PC-9 (cell line): ENCODE measurements around the gene KLHDC4. TPM values are rescaled to one million over a fixed set of nuclear protein-coding genes. Genes with fewer than 3 reads are reported as not detected.
"Not testable (repeated sequence)": the region's sequence is repeated elsewhere in the genome, so short reads cannot be mapped to it uniquely, and the experiment has no call there.

ENCODE experiments used
- Bru-seq: library from RNA; stranded (reverse); fragments of 400-500 nt; gene quantifications from one replicate; lab custom pipeline; 2021; lab: Mats Ljungman, UMichigan
- BruChase-seq, 2 experiments: library from RNA; stranded (reverse); fragments of 400-500 nt; gene quantifications; one replicate each; lab custom pipeline; 2021; lab: Mats Ljungman, UMichigan
- BruUV-seq: library from RNA; stranded (reverse); fragments of 400-500 nt; replicated peaks from 2 replicates; lab custom pipeline; 2021; lab: Mats Ljungman, UMichigan
- CTCF ChIA-PET: fragments of 300-600 bp; sonication (Branson Sonifier 250); formaldehyde crosslinking; loops from one replicate; lab custom pipeline; 2022; ENCODE audit warnings: antibody characterized with exemption; lab: Charles Lee
- POLR2A ChIA-PET: fragments of 300-600 bp; sonication (Branson Sonifier 250); formaldehyde crosslinking; loops from one replicate; lab custom pipeline; 2022; ENCODE audit warnings: antibody characterized with exemption; ENCODE audit not compliant: unreplicated experiment; lab: Charles Lee
- DNase-seq, 2 experiments: peaks; one replicate each; pipeline versions ENCODE4 v3.0.0 to v3.0.0-alpha.2; 2015 to 2022; ENCODE audit warnings: mixed read lengths in 1 of 2
- H2AFZ ChIP-seq: fragments of 200-600 bp; sonication (generic); 2 replicates; pipeline ENCODE4 v1.8.1; 2017; ENCODE audit warnings: antibody characterized with exemption
- H3F3A ChIP-seq: fragments of 200-600 bp; sonication (generic); 2 replicates; pipeline ENCODE4 v1.8.1; 2017; ENCODE audit warnings: antibody characterized with exemption, mild to moderate bottlenecking, low read depth; ENCODE audit not compliant: insufficient read depth
- H3K27ac ChIP-seq: fragments of 200-600 bp; sonication (generic); 2 replicates; pipeline ENCODE4 v1.6.1; 2016; ENCODE audit warnings: mixed run types
- H3K27me3 ChIP-seq: fragments of 200-600 bp; sonication (generic); 2 replicates; pipeline ENCODE4 v1.6.1; 2016; ENCODE audit warnings: low read depth, mixed run types; ENCODE audit not compliant: insufficient read depth
- H3K36me3 ChIP-seq: fragments of 200-600 bp; sonication (generic); 2 replicates; pipeline ENCODE4 v1.6.1; 2016; ENCODE audit warnings: low read depth, mixed run types
- H3K4me1 ChIP-seq: fragments of 200-600 bp; sonication (generic); replicated peaks from 2 replicates; pipeline ENCODE4 v1.6.1; 2016; ENCODE audit warnings: mixed run types; ENCODE audit not compliant: insufficient read depth
- H3K4me2 ChIP-seq: fragments of 200-600 bp; sonication (generic); 2 replicates; pipeline ENCODE4 v1.6.1; 2017; ENCODE audit warnings: mixed run types
- H3K4me3 ChIP-seq: fragments of 200-600 bp; sonication (generic); 2 replicates; pipeline ENCODE4 v1.6.1; 2016; ENCODE audit warnings: mixed run types
- H3K79me2 ChIP-seq: fragments of 200-600 bp; sonication (generic); 2 replicates; pipeline ENCODE4 v1.6.1; 2017; ENCODE audit warnings: low read depth, mixed run types
- H3K9me2 ChIP-seq: fragments of 200-600 bp; sonication (generic); 2 replicates; pipeline ENCODE4 v1.8.1; 2017; ENCODE audit warnings: mild to moderate bottlenecking; ENCODE audit not compliant: insufficient read depth
- H3K9me3 ChIP-seq: fragments of 200-600 bp; sonication (generic); 2 replicates; pipeline ENCODE4 v1.8.1; 2016; ENCODE audit warnings: low read depth; ENCODE audit not compliant: insufficient read depth
- H4K20me1 ChIP-seq: fragments of 200-600 bp; sonication (generic); 2 replicates; pipeline ENCODE4 v1.8.1; 2017; ENCODE audit not compliant: insufficient read depth
- EZH2 ChIP-seq: fragments of 200-600 bp; sonication (generic); IDR thresholded peaks from 2 replicates; pipeline ENCODE4 v1.8.0; 2017; ENCODE audit warnings: antibody characterized with exemption, low read depth
- intact Hi-C: fragments of 100-400 bp; cut with micrococcal nuclease; formaldehyde crosslinking; loops from one replicate; pipeline ENCODE4 v1.10.0; 2022; ENCODE audit not compliant: unreplicated experiment
- long read RNA-seq: library from polyadenylated mRNA; stranded (forward); transcript quantifications from one replicate; pipeline ENCODE4 v2.0.0, GENCODE V29; 2022
- total RNA-seq: library from RNA; stranded (reverse); gene quantifications from 2 replicates; pipeline ENCODE4 v1.2.3, GENCODE V29; 2021
- TF ChIP-seq, protein P1 (sequence below): fragments of 200-600 bp; sonication (generic); conservative IDR thresholded peaks from 2 replicates; pipeline ENCODE4 v1.6.1; 2017; ENCODE audit warnings: mixed run types, antibody characterized with exemption, mild to moderate bottlenecking, moderate library complexity

The KLHDC4 gene
- total RNA-seq (66.5 and 74.2 TPM in 2 replicates), Bru-seq, nascent RNA (percentile 70 among the genes with signal in this experiment), BruChase-seq, experiment 1, labeled RNA remaining after a 2-hour chase (percentile 80 among the genes with signal in this experiment), BruChase-seq, experiment 2, labeled RNA remaining after a 6-hour chase (percentile 80 among the genes with signal in this experiment)
- long read RNA-seq, full-length matches to known transcripts, result 6 of 8 reads
- long read RNA-seq, partial matches to known transcripts, result 0 of 8 reads
- long read RNA-seq, other reads (novel, unspliced or antisense), result 2 of 8 reads

DNA sequence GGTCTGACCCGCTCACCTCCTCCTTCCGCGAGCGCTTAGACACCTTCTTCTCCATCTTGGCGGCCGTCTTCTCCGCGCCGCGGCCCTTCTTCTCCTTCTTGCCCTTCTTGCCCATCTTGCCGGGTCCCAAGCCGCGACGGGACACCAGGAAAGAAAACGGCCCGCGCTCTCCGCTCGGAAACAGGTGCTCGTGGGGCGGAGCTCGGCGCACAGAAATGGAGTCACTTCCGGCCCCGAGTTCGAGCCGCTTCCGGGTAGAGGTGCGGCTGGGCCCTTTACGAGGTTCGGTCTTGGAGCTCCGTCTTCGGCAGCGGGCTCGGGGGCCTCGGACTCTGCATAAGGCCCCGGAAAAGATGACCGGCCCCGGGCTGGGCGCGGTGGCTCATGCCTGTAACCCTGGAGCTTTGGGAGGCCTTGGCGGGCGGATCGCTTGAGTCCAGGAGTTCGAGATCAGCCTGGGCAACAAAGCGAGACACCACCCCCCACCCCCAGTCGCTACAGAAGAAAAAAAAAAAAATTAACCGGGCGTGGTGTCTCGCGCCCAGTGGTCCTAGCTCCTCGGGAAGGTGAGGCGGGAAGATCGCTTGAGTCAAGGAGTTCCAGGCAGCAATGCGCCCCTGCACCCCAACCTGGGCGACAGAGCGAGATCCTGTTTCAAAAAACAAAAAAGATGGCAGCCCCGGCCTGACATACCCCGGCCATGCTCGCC lies at the start of gene KLHDC4:
Gene KLHDC4, minus strand, starts transcription at position 211 of the 709 bp plus-strand sequence. Its CDS starts 96 bp downstream, at position 115.
- Histone ChIP-seq H4K20me1 (peaks cover 6% of the 10 kb centered on the region; the same call in 1 of the 2 replicates), H3K9me2 (no peaks in the 10 kb centered on the region), H3K36me3 (peaks cover 20% of the 10 kb centered on the region; the same call in 1 of the 2 replicates), H3K79me2 (peaks cover 48% of the 10 kb centered on the region), H3K4me1 (peaks cover 11% of the 10 kb centered on the region; the same call in 1 of the 2 replicates), H2AFZ (peak within 1 kb of the TSS; percentile 92), H3K4me3 (peak within 1 kb of the TSS; percentile 90), H3K27ac (peak within 1 kb of the TSS; percentile 52), H3K4me2 (peak within 1 kb of the TSS; percentile 99), H3K9me3 (no peaks in the 10 kb centered on the region), H3K27me3 (no peaks in the 10 kb centered on the region), H3F3A (peaks cover 17% of the 10 kb centered on the region)
- TF ChIP-seq EZH2, result no peak
- TF ChIP-seq, protein P1, sequence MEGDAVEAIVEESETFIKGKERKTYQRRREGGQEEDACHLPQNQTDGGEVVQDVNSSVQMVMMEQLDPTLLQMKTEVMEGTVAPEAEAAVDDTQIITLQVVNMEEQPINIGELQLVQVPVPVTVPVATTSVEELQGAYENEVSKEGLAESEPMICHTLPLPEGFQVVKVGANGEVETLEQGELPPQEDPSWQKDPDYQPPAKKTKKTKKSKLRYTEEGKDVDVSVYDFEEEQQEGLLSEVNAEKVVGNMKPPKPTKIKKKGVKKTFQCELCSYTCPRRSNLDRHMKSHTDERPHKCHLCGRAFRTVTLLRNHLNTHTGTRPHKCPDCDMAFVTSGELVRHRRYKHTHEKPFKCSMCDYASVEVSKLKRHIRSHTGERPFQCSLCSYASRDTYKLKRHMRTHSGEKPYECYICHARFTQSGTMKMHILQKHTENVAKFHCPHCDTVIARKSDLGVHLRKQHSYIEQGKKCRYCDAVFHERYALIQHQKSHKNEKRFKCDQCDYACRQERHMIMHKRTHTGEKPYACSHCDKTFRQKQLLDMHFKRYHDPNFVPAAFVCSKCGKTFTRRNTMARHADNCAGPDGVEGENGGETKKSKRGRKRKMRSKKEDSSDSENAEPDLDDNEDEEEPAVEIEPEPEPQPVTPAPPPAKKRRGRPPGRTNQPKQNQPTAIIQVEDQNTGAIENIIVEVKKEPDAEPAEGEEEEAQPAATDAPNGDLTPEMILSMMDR, result no peak
- intact Hi-C loops, result loop anchor here (5.0 kb wide), 2 partner anchors 374 to 1204 kb away; partner anchors contain the start of gene MAP1LC3B
- ChIA-PET POLR2A (interaction anchor here (0.6 to 0.9 kb wide), 4 partner anchors 41 to 1204 kb away, joined by 3 to 10 read pairs (median 8); partner anchors contain the start of genes BANP and C16orf95), CTCF (interaction anchor here (0.7 to 1.1 kb wide), 4 partner anchors 11 to 675 kb away, joined by 3 to 10 read pairs (median 4); no protein-coding TSS in a partner anchor)
- peak; percentile 78 to 82 for DNase-seq
- BruUV-seq, result TSS peak; percentile 94

DNA sequence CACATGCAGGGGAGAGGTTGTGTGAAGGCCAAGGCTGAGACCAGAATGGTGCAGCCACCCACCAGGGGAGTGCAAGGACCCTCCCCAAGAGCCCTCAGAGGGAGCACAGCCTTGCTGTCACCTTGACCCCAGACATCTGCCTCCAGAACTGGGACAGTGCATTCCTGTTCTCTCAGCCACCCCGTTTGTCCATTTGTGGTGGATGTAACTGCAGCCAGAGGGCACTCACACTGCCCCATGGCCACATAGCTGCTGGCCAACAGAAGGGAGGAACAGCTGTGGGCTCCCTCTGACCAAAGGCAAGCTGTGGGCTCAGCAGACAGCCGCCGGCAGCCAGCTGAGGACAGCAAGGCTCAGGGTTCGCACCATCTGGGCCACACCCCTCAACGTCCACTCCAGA lies 49.8 kb upstream of the KLHDC4 start:
- ChIA-PET POLR2A (no interaction called here), CTCF (interaction anchor here (1.0 kb wide), 1 partner anchor 9 kb away, joined by 3 read pairs; no protein-coding TSS in a partner anchor)
- intact Hi-C loops, result no loop called here
- no peak overlapping the region for H3K4me2 ChIP-seq
- no peak for TF ChIP-seq EZH2
- TF ChIP-seq, protein P1, result no peak
- H3K4me3 ChIP-seq, result no peak overlapping the region
- no peaks in the 10 kb centered on the region for H3K4me1 ChIP-seq
- H3F3A ChIP-seq, result no peaks in the 10 kb centered on the region
- H3K27me3 ChIP-seq, result no peaks in the 10 kb centered on the region
- DNase-seq, result no peak
- no TSS peak for BruUV-seq
- no peaks in the 10 kb centered on the region for H3K79me2 ChIP-seq
- no peak overlapping the region for H3K27ac ChIP-seq
- H3K36me3 ChIP-seq, result no peaks in the 10 kb centered on the region
- no peak overlapping the region for H2AFZ ChIP-seq
- H3K9me2 ChIP-seq, result no peaks in the 10 kb centered on the region
- H3K9me3 ChIP-seq, result peaks cover 15% of the 10 kb centered on the region
- H4K20me1 ChIP-seq, result no peaks in the 10 kb centered on the region

DNA sequence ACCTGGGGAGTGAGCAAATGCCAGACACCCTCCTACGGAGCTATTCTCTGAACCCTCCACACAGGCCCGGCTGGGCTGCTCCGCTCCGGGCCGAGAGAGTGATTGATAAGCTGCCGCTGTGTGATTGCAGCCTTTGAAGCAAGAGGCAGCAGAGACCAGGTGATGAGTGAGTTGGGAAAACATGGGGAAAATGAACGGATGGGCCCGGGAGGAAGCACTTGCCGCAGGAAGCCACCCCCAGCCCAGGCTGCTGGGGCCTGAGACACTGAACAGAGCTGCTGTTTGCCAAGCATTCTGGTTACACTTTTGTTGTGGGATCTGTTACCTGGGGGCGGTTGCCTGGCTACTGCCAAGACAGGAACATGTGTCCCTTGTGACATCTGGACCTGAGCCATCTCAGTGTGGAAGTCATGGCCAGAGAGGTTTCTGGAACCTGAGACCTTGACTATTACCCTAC lies 46.4 kb upstream of the KLHDC4 start:
- no peak for DNase-seq
- BruUV-seq, result no TSS peak
- no peaks in the 10 kb centered on the region for H4K20me1 ChIP-seq
- intact Hi-C loops, result no loop called here
- CTCF ChIA-PET, result no interaction called here
- no peak overlapping the region for H3K4me3 ChIP-seq
- no peaks in the 10 kb centered on the region for H3K36me3 ChIP-seq
- POLR2A ChIA-PET, result no interaction called here
- peaks cover 7% of the 10 kb centered on the region for H3K4me1 ChIP-seq
- no peak overlapping the region for H3K4me2 ChIP-seq
- no peaks in the 10 kb centered on the region for H3K79me2 ChIP-seq
- H3K9me3 ChIP-seq, result peaks cover 7% of the 10 kb centered on the region; the same call in 1 of the 2 replicates
- TF ChIP-seq EZH2, result no peak
- TF ChIP-seq, protein P1, result no peak
- H2AFZ ChIP-seq, result no peak overlapping the region
- no peaks in the 10 kb centered on the region for H3K27me3 ChIP-seq
- H3K9me2 ChIP-seq, result no peaks in the 10 kb centered on the region
- H3F3A ChIP-seq, result peaks cover 8% of the 10 kb centered on the region; the same call in 1 of the 2 replicates
- no peak overlapping the region for H3K27ac ChIP-seq

DNA sequence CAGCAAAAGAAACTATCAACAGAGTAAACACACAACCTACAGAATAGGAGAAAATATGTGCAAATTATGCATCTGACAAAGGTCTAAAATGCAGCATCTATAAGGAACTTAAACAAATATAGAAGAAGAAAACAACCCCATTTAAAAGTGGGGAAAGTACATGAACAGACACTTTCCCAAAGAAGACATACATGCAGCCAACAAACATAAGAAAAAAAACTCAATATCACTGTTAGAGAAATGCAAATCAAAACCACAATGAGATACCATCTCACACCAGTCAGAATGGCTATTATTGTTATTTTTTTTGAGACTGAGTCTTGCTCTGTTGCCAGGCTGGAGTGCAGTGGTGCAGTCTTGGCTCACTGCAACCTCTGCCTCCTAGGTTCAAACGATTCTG lies 45.7 kb upstream of the KLHDC4 start:
- intact Hi-C loops, H3K27ac ChIP-seq, H3K4me2 ChIP-seq, H3K9me2 ChIP-seq, H3K9me3 ChIP-seq, H3K4me3 ChIP-seq, H3K79me2 ChIP-seq, H4K20me1 ChIP-seq, CTCF ChIA-PET, DNase-seq, H2AFZ ChIP-seq, H3K36me3 ChIP-seq, BruUV-seq, POLR2A ChIA-PET, H3K27me3 ChIP-seq: not testable (repeated sequence)
- H3F3A ChIP-seq, result peaks cover 11% of the 10 kb centered on the region
- peaks cover 12% of the 10 kb centered on the region for H3K4me1 ChIP-seq
